ENCODE results near the gene COMT. TPM values are rescaled to one million over a fixed set of nuclear protein-coding genes. Genes with fewer than 3 reads are reported as not detected.

Gene COMT
- total and polyA plus RNA-seq, 2 experiments from 2014 or later = 29.6 to 29.8 TPM

GRCh38 chr22:19928207-19928606 is 13.4 kb upstream of the COMT start (continued):
- no peak for TF ChIP-seq ZNF462 (CRISPR knock-in tag; IDR thresholded peaks at IDR 0.05)

DNA sequence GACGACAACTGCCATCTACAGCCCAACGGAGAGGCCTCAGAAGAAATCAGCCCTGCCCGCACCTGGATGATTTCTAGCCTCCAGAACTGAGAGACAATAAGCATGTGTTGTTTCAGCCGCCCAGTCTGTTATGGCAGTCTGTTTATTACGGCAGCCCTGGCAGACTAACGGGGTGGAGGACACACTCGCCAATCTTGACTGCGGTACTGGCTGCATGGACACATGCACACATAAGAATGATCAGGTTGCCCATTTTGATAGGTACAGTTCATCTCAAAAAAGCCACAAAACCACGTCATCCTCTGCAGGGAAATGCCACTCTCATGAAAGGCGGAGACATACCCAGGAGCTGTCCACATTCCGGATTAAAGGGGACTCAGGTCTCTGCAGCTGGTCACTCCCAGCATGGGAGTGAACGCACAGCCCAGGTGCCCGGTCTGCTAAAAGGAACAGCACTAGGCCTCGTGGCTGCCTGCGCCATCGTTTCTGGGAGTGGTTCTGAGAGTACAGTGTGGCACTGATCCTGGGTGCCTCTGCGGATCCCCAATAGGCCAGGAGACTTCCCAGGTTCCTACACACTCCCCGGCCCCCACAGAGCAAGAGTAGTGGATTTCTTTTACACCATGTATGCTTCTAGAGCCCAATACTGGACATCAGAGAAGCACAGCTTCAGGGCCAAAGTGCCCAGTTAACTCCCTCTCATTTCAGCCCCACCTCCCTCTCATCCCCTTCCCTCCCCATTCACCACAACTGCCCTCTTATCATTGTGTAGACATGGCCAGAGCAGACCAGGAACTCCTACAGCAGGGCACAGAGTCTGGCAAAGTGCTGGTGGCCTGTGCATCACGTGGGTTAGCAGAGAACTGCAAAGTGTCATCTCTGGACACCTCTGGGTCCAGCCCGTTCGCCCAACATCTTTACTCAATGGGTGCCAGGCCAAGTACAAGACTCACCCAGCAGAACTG is 11.7 kb upstream of the COMT start:
- H3K9me3 Mint-ChIP-seq = no peaks in the 10 kb centered on the region
- TF ChIP-seq CTCF (conservative IDR thresholded peaks at IDR 0.05; ENCODE audit: low read depth in 2 of 2) = no peak
- no peak for TF ChIP-seq ZNF331 (CRISPR knock-in tag; IDR thresholded peaks at IDR 0.05; ENCODE audit: low read depth)
- no peak for TF ChIP-seq NANOG (IDR thresholded peaks at IDR 0.05; ENCODE audit: borderline replicate concordance)
- TF ChIP-seq, protein P1, sequence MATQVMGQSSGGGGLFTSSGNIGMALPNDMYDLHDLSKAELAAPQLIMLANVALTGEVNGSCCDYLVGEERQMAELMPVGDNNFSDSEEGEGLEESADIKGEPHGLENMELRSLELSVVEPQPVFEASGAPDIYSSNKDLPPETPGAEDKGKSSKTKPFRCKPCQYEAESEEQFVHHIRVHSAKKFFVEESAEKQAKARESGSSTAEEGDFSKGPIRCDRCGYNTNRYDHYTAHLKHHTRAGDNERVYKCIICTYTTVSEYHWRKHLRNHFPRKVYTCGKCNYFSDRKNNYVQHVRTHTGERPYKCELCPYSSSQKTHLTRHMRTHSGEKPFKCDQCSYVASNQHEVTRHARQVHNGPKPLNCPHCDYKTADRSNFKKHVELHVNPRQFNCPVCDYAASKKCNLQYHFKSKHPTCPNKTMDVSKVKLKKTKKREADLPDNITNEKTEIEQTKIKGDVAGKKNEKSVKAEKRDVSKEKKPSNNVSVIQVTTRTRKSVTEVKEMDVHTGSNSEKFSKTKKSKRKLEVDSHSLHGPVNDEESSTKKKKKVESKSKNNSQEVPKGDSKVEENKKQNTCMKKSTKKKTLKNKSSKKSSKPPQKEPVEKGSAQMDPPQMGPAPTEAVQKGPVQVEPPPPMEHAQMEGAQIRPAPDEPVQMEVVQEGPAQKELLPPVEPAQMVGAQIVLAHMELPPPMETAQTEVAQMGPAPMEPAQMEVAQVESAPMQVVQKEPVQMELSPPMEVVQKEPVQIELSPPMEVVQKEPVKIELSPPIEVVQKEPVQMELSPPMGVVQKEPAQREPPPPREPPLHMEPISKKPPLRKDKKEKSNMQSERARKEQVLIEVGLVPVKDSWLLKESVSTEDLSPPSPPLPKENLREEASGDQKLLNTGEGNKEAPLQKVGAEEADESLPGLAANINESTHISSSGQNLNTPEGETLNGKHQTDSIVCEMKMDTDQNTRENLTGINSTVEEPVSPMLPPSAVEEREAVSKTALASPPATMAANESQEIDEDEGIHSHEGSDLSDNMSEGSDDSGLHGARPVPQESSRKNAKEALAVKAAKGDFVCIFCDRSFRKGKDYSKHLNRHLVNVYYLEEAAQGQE (IDR thresholded peaks at IDR 0.05; ENCODE audit: unreplicated experiment) = no peak
- TF ChIP-seq EZH2 (IDR thresholded peaks at IDR 0.05; ENCODE audit: low read depth, unreplicated experiment) = no peak
- TF ChIP-seq ETS1 (IDR thresholded peaks at IDR 0.05) = no peak
- TF ChIP-seq POLR2AphosphoS5 (IDR thresholded peaks at IDR 0.05; ENCODE audit: low read depth) = no peak
- TF ChIP-seq CREB1 (CRISPR knock-in tag; IDR thresholded peaks at IDR 0.05; ENCODE audit: low read depth) = no peak
- TF ChIP-seq EZH2phosphoT487 (IDR thresholded peaks at IDR 0.05; ENCODE audit: unreplicated experiment) = no peak
- TF ChIP-seq STAT1 (IDR thresholded peaks at IDR 0.05; ENCODE audit: unreplicated experiment) = no peak

More for the DNA sequence above, 11.7 kb upstream of the COMT start:
- Histone ChIP-seq H3F3A (replicated peaks; ENCODE audit: low read depth) (no peaks in the 10 kb centered on the region), H3K4me2 (no peak overlapping the region), H3K27me3 (ENCODE audit: insufficient read depth) (no peaks in the 10 kb centered on the region), H4K20me1 (replicated peaks; ENCODE audit: insufficient read depth) (no peaks in the 10 kb centered on the region), H3K79me2 (replicated peaks; ENCODE audit: insufficient read depth) (no peaks in the 10 kb centered on the region), H3K4me1 (ENCODE audit: insufficient read depth) (no peaks in the 10 kb centered on the region), H3K4me3 (no peak overlapping the region), H2AFZ (no peak overlapping the region), H3K27ac (ENCODE audit: low read depth) (no peak overlapping the region), H3K36me3 (ENCODE audit: insufficient read depth) (no peaks in the 10 kb centered on the region), H3K9me2 (ENCODE audit: insufficient read depth) (no peaks in the 10 kb centered on the region)
- no peak overlapping the region for H3K4me3 Mint-ChIP-seq
- H3K36me3 Mint-ChIP-seq (ENCODE audit: low read depth) = no peaks in the 10 kb centered on the region; the same call in 2 of the 3 replicates
- no peak for DNase-seq (ENCODE audit: low spot score)
- no peaks in the 10 kb centered on the region for H3K4me1 Mint-ChIP-seq
- no peak overlapping the region for H3K27ac Mint-ChIP-seq
- H3K27me3 Mint-ChIP-seq (ENCODE audit: insufficient read depth, low read depth, poor library complexity) = peaks cover 4% of the 10 kb centered on the region
- no peak for ATAC-seq

All from GM23338 (cell line).